ENCODE results near the gene LRRN1.

- TF ChIP-seq EZH2 (IDR thresholded peaks at IDR 0.05; ENCODE audit: borderline replicate concordance, insufficient read depth, low read length, poor library complexity, severe bottlenecking), result no peak
- TF ChIP-seq, protein P1, sequence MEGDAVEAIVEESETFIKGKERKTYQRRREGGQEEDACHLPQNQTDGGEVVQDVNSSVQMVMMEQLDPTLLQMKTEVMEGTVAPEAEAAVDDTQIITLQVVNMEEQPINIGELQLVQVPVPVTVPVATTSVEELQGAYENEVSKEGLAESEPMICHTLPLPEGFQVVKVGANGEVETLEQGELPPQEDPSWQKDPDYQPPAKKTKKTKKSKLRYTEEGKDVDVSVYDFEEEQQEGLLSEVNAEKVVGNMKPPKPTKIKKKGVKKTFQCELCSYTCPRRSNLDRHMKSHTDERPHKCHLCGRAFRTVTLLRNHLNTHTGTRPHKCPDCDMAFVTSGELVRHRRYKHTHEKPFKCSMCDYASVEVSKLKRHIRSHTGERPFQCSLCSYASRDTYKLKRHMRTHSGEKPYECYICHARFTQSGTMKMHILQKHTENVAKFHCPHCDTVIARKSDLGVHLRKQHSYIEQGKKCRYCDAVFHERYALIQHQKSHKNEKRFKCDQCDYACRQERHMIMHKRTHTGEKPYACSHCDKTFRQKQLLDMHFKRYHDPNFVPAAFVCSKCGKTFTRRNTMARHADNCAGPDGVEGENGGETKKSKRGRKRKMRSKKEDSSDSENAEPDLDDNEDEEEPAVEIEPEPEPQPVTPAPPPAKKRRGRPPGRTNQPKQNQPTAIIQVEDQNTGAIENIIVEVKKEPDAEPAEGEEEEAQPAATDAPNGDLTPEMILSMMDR (IDR thresholded peaks at IDR 0.05; ENCODE audit: poor library complexity, severe bottlenecking), result no peak
- TF ChIP-seq EP300 (conservative IDR thresholded peaks at IDR 0.05; ENCODE audit: poor library complexity, severe bottlenecking), result no peak
- no peak for TF ChIP-seq RAD21 (conservative IDR thresholded peaks at IDR 0.05)
- TF ChIP-seq SMC3 (conservative IDR thresholded peaks at IDR 0.05; ENCODE audit: poor library complexity), result no peak
- TF ChIP-seq TAF1 (IDR thresholded peaks at IDR 0.05; ENCODE audit: low read depth), result no peak
- TF ChIP-seq, protein P2, sequence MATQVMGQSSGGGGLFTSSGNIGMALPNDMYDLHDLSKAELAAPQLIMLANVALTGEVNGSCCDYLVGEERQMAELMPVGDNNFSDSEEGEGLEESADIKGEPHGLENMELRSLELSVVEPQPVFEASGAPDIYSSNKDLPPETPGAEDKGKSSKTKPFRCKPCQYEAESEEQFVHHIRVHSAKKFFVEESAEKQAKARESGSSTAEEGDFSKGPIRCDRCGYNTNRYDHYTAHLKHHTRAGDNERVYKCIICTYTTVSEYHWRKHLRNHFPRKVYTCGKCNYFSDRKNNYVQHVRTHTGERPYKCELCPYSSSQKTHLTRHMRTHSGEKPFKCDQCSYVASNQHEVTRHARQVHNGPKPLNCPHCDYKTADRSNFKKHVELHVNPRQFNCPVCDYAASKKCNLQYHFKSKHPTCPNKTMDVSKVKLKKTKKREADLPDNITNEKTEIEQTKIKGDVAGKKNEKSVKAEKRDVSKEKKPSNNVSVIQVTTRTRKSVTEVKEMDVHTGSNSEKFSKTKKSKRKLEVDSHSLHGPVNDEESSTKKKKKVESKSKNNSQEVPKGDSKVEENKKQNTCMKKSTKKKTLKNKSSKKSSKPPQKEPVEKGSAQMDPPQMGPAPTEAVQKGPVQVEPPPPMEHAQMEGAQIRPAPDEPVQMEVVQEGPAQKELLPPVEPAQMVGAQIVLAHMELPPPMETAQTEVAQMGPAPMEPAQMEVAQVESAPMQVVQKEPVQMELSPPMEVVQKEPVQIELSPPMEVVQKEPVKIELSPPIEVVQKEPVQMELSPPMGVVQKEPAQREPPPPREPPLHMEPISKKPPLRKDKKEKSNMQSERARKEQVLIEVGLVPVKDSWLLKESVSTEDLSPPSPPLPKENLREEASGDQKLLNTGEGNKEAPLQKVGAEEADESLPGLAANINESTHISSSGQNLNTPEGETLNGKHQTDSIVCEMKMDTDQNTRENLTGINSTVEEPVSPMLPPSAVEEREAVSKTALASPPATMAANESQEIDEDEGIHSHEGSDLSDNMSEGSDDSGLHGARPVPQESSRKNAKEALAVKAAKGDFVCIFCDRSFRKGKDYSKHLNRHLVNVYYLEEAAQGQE (IDR thresholded peaks at IDR 0.05; ENCODE audit: borderline replicate concordance), result no peak
These were observed 15.5 kb upstream of the LRRN1 start for GRCh38 chr3:3783696-3784095.

Data from neural cell (in vitro differentiated cells).